ENCODE results near the gene TMEM8B.

TMEM8B gene

GRCh38 chr9:35811381-35812024, 17.5 kb upstream of the TMEM8B start:
- DNase-seq, result no peak

- peak; percentile 80 to 88 for DNase-seq
Observed at GRCh38 chr9:35812025-35812602, 16.9 kb upstream of the TMEM8B start, which contains the start of gene SPAG8. Gene SPAG8 (minus strand): TSS chr9:35812262. CDS start chr9:35812147, 115 bp downstream.

GRCh38 chr9:35813434-35814105, 15.5 kb upstream of the TMEM8B start:
- no peak for DNase-seq

DNA sequence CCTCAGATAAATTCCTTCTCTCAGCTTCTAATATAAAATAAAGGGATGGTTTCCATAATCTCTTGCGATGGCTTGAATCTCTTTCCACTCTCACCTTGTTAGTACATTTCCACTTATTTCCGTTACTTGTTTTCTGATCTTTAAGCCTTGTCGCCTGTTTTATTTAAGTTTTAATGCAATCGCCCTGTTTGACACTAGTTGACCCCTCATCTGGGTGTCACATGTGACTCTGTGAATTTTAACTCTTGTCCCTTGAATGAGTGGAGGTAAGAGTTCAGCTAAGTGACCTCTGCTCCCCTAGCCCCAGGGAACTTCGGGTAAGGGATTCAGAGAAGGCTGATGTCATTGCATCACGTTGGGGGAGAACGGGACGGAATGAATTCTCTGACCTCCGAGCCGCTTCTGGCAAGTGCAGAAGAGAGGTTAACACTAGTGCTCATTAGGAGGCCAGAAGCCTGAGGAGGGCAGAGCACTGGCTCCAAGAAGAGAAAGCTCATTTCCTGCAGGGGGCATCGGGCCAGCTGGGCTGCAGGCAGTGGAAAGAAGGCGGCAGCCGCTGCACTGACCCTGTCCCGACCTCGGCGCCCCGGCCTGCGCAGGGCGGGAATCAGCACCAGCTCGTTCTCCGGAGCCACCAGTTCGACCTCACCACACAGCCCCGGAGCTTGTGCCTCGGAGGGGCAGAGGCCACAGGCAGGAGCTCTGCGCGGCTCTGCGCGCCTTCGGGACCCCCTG, 14.8 kb upstream of the TMEM8B start:
- DNase-seq, result peak; percentile 35 to 37

DNA sequence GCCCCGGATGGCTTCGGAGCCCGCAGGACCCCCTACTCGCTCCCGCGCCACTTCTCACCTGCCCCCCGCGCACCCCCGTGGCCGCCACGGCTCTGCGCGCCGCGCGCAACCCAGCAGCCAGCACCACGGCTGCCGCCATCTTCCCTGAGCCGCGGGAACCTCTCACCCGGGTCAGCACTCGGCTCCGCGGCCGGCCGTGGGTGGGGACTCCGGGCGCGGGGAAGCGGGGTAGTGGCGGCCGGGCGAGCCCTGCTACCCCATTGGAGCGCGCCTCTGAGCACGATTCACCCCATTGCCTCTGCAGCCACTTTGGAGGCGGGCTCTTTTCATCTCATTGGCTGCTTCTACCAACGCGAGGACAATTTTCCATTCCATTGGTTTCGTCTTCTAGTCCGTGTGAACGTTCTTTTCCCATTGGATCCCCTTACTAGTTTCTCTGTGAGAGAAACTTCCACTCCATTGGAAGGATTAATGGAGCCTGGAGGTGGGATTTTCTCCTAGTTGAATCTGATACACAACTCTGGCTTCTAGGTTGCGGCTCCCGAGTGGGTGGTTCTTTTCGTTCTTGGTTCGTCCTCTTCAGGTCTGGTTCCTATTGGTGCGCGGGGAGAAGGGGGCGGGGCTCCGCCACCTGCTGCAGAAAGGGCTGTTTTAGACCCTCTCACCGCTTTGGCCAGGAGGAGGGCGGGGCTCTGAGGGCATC, 14.0 kb upstream of the TMEM8B start, which contains the start of gene HINT2:
HINT2 (minus strand) TSS at position 202 of the 703 bp plus-strand sequence; CDS start at position 139, 63 bp downstream.
- peak; percentile 94 to 95 for DNase-seq

- DNase-seq, result no peak
Observed at GRCh38 chr9:35816708-35817107, 12.3 kb upstream of the TMEM8B start.

DNA sequence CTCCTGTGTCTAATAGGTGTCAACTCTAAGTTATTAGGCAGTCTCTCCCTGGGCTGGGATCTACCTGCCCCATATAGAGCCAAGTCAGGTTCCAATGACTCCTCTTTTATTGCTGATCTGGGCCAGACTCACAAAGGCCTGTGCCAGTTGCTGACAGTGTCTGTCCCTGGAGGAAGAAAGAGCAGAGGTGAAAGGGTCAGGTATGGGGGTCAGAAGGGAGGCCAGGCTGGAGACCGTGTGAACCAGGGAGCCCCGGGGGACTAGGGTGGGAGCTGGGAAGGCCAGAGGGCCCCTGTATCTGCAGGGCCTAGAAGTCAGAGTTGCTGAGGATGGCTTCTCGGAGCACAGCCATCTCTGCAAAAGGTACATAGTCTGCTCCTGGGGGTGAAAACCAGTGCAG, 10.7 kb upstream of the TMEM8B start:
- DNase-seq, result no peak

GRCh38 chr9:35820076-35820475, 9.0 kb upstream of the TMEM8B start:
- DNase-seq, result no peak

DNA sequence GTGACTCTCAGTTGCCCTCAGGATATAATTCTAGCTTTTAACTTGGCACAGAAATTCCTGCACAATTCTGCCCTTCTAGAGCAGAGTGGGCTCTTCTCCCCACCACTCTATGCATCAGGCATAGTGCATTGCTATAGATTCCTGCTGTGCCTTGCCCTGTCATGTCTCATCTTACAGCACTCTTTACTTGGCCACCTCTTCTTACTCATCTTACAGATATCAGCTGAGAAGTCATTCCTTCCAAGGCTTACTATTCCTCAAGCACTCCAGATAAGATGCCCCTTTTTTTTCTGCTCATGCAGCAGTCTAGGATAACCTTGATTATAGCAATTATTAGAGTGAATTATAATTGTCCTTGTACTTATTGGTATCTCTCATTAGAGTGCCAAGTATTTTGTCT, 6.1 kb upstream of the TMEM8B start:
- DNase-seq, result no peak

GRCh38 chr9:35826071-35826701, 2.8 kb upstream of the TMEM8B start:
- DNase-seq, result no peak

DNA sequence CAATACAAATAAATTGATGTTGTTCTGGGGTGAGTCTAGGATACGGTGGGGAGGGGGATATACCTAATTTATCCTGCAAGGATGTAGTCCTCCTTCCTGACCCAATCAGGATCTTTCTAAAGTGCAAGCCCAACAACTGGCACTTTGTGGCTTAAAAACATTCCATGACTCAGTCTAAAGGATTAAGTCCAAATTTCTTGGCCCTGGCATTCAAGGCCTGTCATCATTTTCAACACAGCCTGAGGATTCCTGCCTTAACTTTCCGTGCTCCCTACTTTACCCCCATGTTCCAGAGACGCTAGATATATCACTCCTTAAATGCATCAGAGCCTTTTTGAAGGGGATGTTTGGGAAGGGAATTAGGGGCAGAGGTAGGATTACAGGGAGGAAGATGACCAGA, 1.5 kb upstream of the TMEM8B start:
- no peak for DNase-seq

DNA sequence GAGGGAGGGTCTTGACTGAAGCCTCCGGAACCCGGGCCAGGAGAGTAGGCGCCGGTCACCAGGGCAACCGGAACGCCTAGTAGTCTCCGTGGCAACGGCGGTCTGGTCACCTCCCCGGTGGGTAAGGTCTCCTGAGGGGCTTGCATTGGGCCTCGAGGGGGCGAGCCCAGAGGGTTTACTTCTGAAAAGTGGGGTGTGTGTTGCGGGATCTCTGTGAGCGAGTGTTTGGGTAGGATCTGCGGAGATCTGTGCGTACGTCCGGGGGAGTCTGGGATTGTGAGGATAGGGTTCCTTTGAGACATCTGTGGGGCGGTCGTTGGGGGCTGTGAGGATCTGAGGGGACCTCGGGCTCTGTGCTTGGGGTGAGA, 328 bp upstream of the TMEM8B start, which contains the start of gene FAM221B:
FAM221B (minus strand) TSS at position 17 of the 368 bp plus-strand sequence. CDS start 2,571 bp downstream, outside the sequence.
- DNase-seq, result no peak

- DNase-seq, result no peak
Observed at GRCh38 chr9:35829764-35830096, 702 bp downstream of the TMEM8B start.

DNA sequence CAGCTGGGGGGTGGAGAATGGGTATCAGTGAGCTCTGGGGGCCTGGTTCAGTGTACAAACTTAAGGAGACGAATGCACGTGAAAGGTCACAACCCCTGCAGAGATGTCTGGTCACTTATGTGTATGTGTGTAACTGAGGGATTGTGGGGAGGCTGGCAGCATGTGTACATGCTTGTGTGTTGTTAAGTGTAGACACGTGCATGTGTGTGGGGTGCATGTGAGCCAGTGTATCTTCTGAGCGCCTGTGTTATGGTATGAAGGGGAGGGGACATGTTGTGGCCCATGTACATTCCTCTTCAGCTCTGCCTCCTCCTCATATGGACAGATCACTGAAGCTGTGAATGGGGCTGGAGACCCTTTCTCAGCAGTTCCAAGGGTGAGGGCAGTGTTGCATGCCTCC, 2.0 kb downstream of the TMEM8B start:
- no peak for DNase-seq

DNA sequence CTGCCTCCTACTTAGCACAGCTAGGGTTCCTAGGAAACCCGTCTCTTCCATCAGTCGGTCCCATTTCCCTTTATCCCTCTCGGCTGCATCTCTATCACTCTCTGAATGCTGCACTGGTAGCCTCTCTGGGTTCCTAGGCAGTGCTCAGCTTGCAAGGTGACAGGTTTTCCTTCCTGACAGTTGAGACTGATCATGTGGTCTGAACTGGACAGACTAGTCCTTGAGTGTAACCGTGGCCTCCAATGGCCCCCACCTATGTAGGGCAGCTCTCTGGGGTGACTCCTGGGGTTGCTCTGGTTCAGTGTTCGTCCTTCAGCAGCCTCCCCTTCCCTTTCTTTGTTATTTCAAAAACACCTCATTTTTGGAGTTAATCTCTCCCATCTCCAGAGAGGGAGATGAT, 3.8 kb downstream of the TMEM8B start:
- no peak for DNase-seq

DNA sequence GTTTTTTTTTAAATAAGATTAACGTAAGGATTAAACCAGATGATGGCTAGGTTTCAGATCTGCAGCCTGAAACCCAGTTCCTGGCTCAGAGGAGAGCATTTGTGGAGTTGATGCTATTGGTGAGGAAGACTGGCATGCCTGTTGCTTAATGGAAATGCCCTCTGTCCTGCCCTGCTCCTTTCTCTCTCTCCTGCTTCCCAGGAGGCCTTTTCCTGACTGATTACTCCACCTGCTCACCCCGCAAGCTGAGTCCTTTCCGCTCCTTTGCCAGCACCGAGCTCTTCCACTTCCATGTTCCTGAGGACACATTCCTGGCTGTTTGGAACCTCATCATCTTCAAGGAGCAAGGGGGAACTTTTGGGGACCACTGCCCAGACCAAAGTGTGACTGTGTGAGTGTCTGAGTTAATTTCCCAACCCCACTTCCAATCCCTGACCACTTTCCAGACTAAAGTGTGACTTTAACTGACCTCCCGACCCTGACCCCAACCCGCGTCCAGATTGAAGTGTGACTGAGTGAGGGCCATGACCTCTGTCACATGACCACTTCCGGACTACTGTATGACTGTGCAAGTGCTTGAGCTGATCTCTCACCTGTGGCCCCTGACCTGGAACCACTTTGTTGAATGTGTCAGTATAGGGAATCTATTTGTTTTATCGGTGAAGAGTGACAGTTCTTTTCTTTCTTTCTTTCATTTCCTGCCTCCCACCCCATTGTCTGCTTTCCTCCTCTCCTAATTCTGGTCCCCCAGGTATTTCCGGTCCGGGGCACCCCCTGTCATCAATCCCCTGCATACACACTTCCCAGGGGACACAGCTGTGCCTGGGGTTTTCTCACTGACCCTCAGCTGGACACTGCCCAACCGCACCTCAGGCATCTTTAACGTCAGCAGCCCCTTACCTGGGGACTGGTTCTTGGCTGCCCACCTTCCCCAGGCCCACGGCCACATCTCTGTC, 5.5 kb downstream of the TMEM8B start:
- DNase-seq, result no peak

- no peak for DNase-seq
Observed at GRCh38 chr9:35835216-35835632, 6.2 kb downstream of the TMEM8B start.

- no peak for DNase-seq
Observed at GRCh38 chr9:35835766-35836165, 6.7 kb downstream of the TMEM8B start.

GRCh38 chr9:35836595-35836994, 7.6 kb downstream of the TMEM8B start:
- DNase-seq, result no peak

DNA sequence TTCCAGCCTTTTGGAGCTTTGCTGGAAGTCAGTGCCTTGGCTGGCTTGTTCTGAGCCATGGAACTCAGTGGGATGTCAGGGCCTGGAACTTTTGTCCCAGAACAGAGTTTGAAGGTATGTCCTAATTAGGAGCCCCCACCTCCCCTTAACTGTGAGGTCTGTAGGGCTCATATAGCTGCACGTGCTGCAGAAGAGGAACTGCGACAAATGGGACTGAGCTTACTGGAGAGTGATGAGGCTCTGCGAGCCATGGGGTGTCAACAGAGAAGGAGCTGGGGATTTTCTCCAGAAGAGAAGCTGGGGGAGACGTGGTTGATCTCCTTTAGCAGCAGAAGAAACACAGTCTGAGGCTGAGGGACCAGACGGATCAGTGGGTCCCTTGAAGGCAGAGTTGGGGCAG, 10.9 kb downstream of the TMEM8B start:
- DNase-seq, result no peak
